Right lobe of liver (tissue), 4 donors: ENCODE data around the gene ZNF18.

Experiments used
- CTCF ChIP-seq, 4 donors: fragments of 200-600 bp in 3 of 4; fragments of 450-650 bp in 1 of 4; IDR thresholded peaks; one replicate each; pipeline versions ENCODE4 v1.5.1 to v1.8.0; 2016 to 2022; ENCODE audit warnings: antibody characterized with exemption in 4 of 4, mild to moderate bottlenecking in 2 of 4
- POLR2A ChIP-seq: fragments of 450-650 bp; IDR thresholded peaks from one replicate; pipeline ENCODE4 v1.6.1; 2017; ENCODE audit warnings: antibody characterized with exemption, mild to moderate bottlenecking
- donor health status: DM: no; HTN: no; CAD: no.
- donor health status: DM: no; HTN: no; CAD: no.
- donor health status: DM: no; HTN: yes; CAD: no.

DNA sequence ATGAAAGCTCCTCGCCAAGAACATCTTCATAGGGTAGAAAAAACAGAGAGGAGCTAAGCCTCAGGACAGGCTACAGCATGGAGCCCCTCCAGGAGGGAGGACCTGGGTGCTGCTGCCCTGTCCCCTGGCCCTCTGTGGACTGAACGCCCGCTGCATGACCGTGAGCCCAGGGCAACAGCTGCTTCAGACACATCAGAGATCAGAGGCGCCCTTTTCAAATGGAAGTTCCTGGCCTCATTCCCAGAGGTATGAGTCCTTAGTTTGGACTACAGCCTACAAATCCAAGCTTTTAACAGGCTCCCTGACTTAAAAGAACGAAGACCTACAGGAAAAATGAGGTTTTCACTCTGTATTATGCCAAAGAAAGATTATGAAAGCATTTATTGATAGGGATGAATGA, 48.5 kb downstream of the ZNF18 start:
- TF ChIP-seq CTCF (IDR thresholded peaks at IDR 0.05): no peak
- TF ChIP-seq POLR2A: no peak
